T-helper 1 cell treated with Interleukin-12 subunit alpha and Interleukin-12 subunit beta and Interleukin-4 antibody, amounts not matched to agents 30 ng/mL and 1 ng/mL, for 36 hours (primary cell): ENCODE measurements around the gene TDRD5. TPM values are rescaled to one million over a fixed set of nuclear protein-coding genes. Genes with fewer than 3 reads are reported as not detected.

Source experiments
- intact Hi-C: fragments of 100-400 bp; cut with micrococcal nuclease; formaldehyde crosslinking; loops from one replicate; pipeline ENCODE4 v1.15.1; 2024
- total RNA-seq: library from RNA; stranded (reverse); gene quantifications from 2 replicates; pipeline ENCODE4 v1.2.3, GENCODE V29; 2022

The TDRD5 gene
- total RNA-seq, 1 donor from 2014 or later: not detected

- intact Hi-C loops: no loop called here
Measured at GRCh38 chr1:179731643-179732042, 140.0 kb downstream of the TDRD5 start.

Other genes with a start within 250 kb of the TDRD5 start
- gene AXDND1, start 225.9 kb upstream of the TDRD5 start, total RNA-seq: 0.61 TPM in 1 of 2 replicates, not detected in the other
- not detected in 2 replicates for gene NPHS2, start 15.9 kb upstream of the TDRD5 start, total RNA-seq
- not detected in 2 replicates for gene FAM163A, start 151.5 kb downstream of the TDRD5 start, total RNA-seq